Activated CD4-positive, alpha-beta T cell treated with anti-CD3 and anti-CD28 coated beads, Interleukin-2, amount 50 U/mL, for 48 hours (primary cell): ENCODE results near the gene ZNF709.
"Not testable (repeated sequence)": the region's sequence is repeated elsewhere in the genome, so short reads cannot be mapped to it uniquely, and the experiment has no call there.

Experiments
- DNase-seq, 2 experiments: peaks; one replicate each; pipeline ENCODE4 v3.0.0-alpha.2; 2020

The ZNF709 gene

GRCh38 chr19:12484371-12485051 is at the start of gene ZNF709:
Gene ZNF709, minus strand, starts transcription at chr19:12484816. Its CDS starts 159 bp downstream, at chr19:12484657.
- peak; percentile 90 to 93 for DNase-seq

DNA sequence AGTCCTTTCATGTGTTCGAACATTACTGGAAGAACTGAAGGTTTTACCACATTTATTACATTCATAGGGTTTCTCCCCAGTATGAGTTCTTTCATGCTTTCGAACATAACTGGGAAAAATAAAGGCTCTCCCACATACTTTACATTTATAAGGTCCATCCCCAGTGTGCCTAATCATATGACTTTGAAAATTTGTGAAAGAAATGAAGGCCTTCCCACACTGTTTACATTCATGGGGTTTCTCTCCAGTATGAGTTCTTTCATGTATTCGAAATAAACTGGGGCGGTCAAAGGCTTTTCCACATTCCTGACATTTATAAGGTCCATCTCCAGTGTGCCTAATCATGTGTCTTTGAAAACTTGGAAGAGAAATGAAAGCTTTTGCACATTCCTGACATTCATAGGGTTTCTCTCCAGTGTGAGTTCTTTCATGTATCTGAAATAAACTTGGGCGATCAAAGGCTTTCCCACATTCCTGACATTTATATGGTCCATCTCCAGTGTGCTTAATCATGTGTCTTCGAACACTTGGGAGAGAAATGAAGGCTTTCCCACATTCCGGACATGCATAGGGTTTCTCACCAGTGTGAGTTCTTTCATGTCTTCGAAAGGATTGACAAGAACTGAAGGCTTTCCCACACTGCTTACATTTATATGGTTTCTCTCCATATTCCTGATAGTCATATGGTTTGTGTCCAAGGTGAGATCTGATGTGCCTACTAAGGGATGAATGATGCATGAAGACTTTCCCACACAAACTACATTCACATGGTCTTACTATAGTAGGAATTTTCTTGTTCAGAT is 42.6 kb upstream of the ZNF709 start:
- DNase-seq, result no peak

DNA sequence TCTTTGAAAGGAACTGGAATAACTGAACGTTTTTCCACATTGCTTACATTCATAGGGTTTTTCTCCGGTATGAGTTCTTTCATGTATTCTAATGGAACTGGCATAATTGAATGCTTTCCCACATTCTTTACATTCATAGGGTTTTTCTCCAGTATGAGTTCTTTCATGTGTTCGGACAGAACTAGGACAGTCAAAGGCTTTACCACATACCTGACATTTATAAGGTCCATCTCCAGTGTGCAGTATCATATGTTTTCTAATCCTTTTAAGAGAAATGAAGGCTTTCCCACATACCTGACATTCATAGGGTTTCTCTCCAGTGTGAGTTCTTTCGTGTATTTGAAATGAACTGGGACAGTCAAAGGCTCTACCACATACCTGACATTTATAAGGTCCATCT is 41.9 kb upstream of the ZNF709 start:
- no peak for DNase-seq

- no peak for DNase-seq
Measured at GRCh38 chr19:12521996-12522395, 37.4 kb upstream of the ZNF709 start.

- no peak for DNase-seq
Measured at GRCh38 chr19:12513531-12514061, 29.0 kb upstream of the ZNF709 start.

DNA sequence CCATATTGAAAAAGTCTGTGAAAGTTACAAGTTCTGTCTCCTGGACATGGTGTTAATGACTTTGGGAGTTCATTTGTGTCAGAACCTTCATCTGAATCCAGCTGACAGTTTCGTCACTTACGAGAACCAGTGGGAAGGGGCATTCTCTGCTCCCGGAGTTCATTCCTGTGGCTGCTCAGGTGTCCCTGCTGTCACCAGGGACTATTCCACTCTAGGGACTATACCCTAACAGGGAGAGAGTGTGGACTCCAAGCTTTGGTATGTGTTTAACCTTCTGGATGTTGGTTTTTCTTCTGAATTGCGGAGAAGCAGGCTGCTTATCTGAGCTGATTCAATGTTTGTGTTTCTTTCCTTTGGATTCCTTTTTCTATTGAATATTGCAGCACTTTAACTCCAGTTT is 12.4 kb upstream of the ZNF709 start:
- no peak for DNase-seq

- DNase-seq, result no peak
Measured at GRCh38 chr19:12496480-12496879, 11.9 kb upstream of the ZNF709 start.

DNA sequence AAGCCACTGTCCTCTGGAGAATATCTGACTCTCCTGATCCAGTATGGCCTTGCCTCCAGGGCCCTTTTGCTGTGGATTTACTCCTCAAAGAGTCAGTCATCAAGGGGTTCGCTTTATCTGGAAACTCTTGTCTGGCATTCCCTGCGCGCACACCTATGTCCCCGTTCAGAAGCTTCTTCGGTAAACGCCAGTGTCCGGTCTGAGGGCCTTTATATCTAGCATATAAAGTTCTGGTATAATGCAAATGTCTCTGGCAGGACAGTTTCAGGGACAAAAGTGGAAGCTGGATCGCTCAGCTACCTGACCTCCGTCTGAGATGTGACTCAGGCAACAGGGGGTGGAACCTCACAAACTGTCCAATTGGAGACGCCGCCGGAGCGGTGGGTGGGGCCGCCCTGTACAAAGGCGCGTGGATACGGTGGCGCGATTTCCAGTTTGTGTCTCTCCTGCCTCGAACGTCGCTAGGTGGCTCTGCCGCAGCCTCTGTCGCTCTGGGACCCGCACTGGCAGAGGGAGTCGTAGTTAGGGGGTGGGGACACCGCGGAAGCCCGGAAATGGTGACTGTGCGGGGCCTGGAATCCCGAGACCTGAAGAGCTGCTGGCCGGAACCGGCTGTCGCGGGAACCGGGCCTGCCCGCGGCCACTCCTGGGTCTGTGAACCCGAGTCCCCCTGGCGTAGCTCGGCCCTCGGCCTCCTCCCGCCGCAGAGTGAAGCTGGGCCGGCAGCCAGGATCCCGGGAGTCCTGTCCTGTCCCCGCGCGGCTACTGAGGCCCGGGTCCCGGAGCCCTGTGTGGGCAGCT is 10.6 kb upstream of the ZNF709 start:
- DNase-seq, result peak; percentile 95 to 97

DNA sequence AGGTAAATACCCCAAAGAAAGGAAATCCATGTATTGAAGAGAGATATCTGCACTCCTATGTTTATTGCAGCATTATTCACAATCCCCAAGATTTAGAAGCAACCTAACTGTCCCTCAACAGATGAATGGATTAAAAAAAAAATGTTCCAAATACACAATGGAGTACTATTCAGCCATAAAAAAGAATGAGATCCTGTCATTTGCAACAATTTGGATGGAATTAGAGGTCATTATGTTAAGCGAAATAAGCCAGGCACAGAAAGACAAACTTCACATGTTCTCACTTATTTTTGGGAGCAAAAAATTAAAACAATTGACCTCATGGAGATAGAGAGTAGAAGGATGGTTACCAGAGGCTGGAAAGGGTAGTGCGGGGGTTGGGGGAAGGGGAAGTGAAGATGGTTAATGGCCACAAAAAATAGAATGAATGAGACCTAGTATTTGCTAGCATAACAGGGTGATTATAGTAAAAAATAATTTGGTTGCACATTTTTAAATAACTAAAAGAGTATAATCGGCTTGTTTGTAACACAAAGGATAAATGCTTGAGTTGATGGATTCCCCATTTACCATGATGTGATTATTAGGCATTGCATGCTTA is 9.7 kb upstream of the ZNF709 start:
- no peak for DNase-seq

DNA sequence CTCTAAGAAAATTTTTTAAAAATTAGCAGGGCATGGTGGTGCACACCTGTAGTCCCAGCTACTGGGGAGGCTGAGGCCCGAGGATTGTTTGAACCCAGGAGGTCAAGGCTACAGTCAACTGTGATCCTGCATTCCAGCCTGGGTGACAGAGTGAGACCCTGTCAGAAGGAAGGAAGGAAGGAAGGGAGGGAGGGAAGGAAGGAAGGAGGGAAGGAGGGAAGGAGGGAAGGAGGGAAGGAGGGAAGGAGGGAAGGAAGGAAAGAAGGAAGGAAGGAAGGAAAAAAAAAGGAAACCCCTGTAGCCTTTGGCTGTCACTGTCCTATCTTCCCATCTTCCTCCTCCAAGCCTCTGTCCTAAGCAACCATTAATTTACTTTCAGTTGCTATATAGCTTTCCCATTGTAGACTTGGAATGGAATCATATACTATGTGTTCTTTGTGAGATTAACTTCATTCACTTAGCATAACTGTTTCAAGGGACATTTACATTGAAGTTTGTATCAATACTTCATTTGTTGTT is 1.7 kb upstream of the ZNF709 start:
- not testable (repeated sequence) for DNase-seq

DNA sequence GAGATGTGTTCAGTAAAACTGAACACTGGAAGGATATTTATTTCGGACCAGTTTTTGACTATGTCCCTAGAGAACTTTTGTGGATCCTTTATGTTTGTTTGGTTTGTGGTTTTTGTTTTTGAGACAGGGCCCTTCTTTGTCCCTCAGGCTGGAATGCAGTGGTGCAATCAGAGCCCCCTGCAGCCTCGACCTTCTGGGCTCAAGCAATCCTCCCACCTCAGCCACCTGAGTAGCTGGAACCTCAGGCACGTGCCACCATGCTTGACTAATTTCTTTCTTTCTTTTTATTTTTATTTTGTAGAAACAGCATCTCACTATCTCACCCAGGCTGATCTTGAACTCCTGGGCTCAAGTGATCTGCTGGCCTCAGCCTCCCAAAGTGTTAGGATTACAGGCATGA is 955 bp upstream of the ZNF709 start:
- DNase-seq, result no peak

DNA sequence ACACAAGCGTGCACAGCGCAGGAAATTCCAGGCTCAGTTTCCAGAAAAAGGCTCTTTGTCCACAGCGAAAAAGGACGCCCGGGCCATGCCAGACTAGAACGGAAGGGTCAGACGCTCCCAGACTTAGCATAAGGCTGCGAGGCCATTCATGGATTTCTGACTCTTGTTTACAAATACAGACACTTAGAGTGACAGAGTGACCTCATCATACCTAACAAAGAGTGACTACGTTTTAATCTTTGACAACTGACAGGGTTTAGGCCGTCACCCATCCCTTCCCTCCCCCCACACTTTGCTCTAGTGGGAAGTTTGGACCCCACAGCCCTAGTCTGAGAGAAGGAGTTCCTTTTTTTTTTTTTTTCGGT is 418 bp upstream of the ZNF709 start:
- no peak for DNase-seq

- DNase-seq, result no peak
Measured at GRCh38 chr19:12484011-12484370, 625 bp downstream of the ZNF709 start.

DNA sequence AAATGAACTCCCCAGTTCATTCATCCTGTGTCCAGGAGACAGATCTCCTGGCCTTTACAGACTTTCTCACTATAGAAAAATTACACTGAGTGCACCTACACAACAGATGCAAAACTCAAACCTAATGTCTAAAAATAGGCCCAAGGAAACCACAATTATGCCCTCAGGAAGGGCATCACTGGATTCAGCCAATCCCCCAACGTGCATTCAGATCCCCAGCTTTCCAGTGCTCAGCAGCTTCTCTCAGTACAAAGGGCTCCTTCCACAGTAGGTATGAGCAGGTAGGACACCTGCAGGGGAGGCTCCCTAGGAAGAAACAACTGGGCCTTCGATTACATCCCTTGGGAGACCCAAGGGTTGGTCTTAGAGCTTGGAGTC is 2.1 kb downstream of the ZNF709 start:
- DNase-seq, result no peak

GRCh38 chr19:12481781-12482508 is 2.7 kb downstream of the ZNF709 start:
- DNase-seq, result no peak

- no peak for DNase-seq
Measured at GRCh38 chr19:12478234-12478941, 6.2 kb downstream of the ZNF709 start.

- not testable (repeated sequence) for DNase-seq
Measured at GRCh38 chr19:12467651-12468050, 17.0 kb downstream of the ZNF709 start.

GRCh38 chr19:12465211-12465610 is 19.4 kb downstream of the ZNF709 start:
- DNase-seq, result no peak

DNA sequence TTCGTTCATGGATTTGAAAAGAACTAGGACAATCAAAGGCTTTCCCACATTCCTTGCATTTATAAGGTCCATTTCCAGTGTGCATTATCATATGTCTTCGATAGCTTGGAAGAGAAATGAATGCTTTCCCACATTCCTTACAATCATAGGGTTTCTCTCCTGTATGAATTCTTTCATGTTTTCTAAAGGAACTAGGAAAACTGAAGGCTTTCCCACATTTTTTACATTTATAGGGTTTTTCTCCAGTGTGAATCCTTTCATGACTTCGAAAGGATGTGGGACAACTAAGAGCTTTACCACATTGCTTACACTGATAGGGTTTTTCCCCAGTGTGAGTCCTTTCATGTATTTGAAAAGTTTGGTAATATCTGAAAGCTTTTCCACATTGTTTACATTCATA is 19.8 kb downstream of the ZNF709 start:
- DNase-seq, result no peak

- not testable (repeated sequence) for DNase-seq
Measured at GRCh38 chr19:12464139-12464538, 20.5 kb downstream of the ZNF709 start.

- no peak for DNase-seq
Measured at GRCh38 chr19:12453495-12453894, 31.1 kb downstream of the ZNF709 start.
